HG02970 (cell line): ENCODE data around the gene CDIP1.

ENCODE experiments used
- ATAC-seq: cut with Tn5 transposase; IDR thresholded peaks from one replicate; pipeline ENCODE4 v1.9.1; 2021; ENCODE audit warnings: mild to moderate bottlenecking, moderate library complexity, moderate number of reproducible peaks; ENCODE audit not compliant: unreplicated experiment, low FRiP score

The CDIP1 gene

DNA sequence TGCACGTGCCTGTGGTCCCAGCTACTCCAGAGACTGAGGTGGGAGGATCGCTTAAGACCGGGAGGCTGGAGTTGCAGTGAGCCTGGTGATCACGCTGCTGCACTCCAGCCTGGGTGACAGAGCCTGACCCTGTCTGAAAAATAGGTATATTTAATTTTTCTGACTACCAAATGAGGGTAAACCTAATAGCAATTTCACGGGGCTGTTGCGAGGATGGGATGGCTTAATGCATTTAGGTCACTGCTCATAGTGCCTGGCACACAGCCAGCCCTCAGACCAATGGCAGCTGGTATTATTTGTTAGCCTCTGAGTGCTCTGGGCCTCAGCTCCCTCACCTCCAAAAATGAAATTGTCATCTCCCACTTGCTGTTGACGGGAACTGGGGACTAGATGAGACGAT lies 5.9 kb upstream of the CDIP1 start:
- no peak for ATAC-seq

DNA sequence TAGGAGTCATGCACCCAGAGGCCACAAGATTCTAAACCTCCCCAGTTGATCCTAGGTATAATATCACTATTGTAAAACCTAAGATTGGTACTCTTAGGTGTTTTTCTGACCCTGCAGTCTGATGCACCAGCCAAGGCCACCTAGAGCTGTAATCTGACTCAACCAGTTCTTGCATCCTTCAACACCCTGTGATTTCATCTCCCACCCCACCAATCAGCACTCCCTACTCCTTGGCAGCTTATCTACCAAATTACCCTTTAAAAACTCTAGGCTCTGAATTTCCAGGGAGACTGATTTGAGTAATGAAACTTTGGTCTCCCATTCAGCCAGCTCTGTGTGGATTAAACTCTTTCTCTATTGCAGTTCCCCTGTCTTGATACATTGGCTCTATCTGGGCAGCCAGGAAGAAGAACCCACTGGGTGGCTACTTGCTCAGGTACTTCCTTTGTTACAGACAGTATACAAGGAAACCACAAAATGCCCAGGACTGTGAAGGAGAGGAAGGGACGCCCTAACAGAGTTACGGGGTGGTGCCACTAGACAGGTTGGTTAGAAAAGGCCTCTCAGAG lies 1.2 kb upstream of the CDIP1 start:
- no peak for ATAC-seq

DNA sequence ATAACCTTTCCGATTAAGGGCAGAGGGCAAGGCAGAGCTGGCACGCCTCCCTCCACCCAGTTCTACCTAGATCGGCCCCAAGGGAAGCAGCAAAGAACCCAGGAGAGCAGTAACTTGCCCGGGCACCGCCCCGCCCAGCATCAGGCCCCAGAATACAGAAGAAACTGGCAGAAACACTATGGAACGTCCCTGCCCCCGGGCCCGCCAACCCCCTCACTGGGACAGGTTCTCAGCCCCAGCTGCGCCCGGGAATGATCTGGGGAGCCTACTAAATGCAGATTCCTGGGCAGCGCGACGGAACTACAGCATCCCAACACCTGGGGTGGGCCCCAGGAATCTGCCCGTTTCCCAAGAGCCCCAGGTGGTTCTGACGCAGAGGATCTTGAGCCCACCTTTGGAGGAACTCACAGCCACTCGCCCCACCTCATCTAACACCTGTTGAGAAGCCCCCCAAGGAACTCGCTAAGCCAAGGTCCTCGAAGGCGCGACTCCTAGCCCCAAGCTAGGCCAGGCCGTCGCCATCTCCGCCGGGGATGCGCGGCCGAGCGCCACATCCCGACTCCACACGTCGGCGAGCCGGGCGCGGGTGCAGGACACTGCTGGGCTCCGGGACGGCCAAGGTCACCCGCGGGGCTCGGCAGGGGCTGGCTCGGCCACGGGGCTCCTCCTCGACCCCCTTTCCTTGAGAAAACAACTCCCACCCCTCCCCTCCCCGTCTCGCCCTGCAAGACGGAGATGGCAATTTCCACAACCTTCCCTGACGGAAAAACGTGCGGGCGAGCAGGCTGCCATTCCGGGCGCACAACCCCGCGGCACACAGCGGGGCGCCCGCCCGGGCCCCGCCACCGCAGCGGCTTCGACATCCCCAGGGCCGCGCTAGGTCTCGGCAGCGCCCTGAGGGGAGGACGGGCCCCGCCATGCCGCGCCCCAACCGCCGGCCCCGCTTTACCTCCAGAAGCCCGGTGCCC lies 913 bp downstream of the CDIP1 start:
- peak; percentile 1 for ATAC-seq

DNA sequence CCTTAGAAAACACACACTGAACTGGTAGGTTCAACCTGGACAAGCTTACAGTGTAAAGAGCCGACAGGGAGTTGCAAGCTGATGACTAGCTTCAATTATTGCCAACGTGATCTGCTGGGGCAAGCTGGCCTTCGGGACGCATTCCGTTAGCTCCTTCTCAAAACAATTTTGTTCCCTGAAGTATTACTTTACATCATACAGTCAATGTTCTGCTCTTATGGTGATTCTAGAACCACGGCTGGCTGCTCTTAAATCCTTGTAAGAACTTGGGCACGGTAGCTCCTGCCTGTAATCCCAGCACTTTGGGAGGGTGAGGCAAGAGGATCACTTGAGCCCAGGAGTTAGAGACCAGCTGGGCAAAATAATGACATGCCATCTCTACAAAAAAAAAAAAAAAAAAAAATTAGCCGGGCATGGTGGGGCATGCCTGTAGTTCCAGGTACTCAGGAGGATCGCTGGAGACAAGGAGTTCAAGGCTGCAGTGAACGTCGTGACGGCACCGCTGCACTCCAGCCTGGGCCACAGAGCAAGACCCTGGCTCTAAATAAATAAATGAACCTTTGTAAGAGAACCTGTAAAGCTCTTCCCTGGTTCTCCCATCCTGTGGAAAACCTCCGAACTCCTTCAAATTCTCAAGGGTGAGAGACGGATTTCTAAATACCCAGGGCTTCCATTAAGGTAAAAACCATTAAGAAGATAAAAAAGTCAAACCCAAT lies 2.0 kb downstream of the CDIP1 start:
- no peak for ATAC-seq

DNA sequence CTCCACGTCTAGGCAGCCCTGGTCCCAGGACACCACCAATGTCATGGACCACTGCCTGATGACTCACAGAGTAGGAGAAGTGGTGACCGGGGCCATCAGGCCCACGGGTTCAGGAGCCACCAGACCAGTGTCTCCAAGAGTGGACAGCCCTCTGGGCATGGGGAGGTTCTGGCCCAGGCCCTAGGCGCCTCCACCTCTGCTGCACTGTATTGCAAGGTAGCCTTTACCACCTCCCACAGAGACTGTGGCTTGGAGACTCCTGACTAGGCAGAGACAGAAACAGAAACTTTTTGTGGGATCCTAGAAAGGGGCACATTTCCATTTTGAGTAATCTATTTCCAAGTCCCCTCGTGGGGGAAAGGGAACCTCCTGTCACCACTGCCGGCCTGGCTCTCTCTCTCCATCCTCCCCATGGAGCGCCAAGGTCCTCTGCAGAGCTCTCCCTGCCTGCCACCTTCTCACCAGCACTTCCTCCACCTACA lies 2.9 kb downstream of the CDIP1 start:
- no peak for ATAC-seq

DNA sequence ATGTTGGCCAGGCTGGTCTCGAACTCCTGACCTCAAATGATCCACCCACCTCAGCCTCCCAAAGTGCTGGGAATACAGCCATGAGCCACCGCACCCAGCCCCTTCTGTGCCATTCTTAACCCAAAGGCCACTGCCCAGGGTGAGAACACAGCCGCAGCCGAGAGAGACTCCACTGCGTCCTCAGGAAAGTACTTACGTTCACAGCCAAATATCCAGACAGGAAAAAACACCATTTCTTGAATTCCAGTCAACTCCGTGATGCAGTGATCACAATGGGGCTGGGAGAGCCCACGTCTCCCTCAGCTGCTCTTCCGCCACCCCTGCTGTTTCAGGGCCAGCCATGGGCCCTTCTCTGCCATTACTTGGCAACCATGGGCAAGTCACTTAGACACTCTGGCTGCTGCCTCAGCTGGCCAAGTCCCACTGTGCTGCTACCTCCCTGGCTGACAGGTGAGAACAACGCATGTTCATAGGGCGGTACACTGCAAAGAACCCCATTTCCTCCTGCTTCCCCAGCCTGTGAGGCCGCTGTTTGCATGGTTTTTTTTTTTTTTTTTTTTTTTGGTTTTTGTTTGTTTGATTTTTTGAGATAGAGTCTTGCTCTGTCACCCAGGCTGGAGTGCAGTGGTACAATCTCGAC lies 4.3 kb downstream of the CDIP1 start:
- no peak for ATAC-seq

DNA sequence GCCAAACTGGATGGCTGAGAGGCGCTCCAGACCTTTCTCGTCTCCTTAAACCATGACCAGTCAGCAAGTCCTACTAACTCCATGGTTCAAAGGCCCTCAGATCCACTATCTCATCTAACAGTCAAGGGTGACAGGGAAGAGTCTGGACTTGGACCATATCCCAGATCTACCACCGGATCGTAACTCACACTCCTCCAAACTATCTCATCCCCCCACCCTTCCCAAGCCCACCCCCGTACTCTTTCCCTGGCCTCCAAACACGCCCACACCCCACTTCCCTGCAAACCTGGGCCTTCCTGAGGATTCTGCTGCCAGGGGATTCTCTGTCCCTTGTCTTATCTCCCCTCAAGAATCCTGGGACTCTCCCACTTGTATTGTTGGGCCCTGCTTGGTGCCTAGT lies 5.1 kb downstream of the CDIP1 start:
- ATAC-seq = no peak

DNA sequence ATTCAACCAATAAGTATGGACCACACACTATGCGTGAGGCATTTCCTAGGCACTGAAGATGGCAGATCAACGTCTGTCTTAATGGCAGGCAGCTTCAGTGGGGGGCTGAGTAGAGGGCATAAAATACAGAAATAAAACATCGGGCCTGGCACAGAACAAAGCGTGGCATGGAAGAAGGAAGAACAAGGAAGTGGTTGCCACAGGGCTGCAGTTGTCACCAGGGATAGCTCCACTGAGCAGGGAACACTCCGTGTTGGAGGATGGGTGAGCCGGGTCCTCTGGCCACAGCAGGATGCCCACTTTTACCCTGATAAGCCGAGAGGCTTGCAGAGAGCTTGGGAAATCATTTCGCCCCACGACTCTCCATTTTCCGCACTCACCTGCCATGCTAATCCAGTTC lies 6.3 kb downstream of the CDIP1 start:
- no peak for ATAC-seq

DNA sequence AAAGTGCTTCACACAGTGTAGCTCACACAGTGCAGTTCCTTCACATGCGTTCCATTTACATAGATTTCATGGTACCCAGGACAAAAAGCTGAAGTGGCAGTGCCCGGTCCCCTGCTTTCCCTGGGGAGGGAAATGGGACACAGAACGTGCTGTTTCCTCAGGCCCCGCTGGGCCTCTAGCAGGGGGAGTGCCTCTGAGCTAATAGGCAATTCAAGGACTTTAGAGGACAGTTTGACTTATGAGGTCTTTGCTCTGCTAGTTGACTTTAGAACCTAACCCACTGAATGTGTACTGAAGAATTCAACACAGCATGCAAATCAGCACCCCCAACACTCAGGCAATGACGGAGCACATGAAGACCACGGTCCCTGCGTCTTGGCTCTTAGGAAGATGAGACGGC lies 6.8 kb downstream of the CDIP1 start:
- no peak for ATAC-seq

DNA sequence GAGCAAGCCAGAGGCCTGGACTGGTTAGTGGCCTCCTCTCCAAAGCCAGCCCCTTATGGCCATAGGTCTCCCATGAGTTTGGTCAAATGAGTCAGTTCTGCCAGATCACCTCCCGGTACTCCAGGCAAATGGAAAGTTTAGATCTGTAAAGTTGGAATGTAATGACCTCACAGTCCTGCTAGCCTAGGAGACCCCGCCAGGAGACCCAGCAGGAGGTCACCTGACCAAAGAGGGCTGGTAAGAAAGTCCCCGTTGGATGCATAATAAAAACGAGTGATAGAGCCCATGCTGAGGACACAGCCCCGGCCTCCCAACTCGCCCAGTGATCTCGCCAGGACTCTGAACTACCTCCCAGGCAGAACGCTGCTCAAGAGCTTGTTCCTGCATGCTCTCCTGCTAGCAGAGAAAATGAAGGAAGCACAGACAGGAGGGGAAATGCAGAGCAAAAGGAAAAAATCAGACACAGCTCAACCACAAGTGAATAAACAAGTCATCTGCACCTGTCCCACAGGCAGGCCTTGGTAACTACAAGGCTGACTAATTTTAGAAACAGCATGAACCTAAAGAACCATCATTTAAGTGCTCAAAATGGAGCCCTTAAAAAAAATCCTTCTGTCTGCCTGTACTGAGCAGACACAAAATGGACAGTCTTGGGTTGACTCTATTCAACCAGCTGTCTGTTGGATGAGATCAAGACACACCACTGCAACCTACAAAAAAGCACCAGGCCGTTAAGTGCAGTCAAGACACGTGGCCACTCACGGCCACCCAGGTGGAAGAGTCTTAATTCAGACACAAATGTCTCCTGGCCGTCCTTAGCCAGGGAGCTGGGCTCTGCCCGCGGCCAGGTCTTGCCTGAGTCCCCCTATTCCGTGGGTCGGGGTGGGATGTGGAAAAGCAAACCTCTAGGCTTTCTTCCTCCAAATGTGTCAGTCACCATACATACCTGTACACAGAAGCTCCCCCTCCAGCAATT lies 9.2 kb downstream of the CDIP1 start:
- no peak for ATAC-seq

DNA sequence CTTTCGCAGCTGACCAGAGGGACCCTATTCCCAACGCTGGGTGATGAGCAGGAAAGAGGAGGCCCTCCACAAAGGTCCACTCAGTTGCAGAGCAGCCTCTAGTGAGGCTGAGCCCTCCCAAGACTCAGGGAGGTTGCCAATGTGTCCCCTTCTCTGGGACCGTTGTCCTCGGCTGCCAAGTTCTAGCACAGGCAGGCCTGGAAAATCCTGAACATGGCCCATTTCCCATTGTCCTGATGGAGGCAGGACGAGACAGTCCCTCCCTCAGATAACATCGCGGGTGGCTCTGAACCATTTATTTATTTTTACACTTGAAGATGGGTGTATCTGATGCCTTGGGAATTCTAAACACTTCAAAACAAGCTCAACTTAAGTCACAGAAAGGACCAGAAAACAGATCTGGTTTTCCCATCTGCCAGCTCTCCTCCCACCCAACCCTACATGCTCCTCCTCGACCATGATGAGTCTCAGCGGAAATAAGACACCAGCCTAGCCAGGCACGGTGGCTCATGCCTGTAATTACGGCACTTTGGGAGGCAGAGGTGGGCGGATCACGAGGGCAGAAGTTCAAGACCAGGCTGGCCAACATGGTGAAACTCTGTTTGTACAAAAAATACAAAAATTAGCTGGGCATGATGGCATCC lies 12.8 kb downstream of the CDIP1 start:
- ATAC-seq = no peak

DNA sequence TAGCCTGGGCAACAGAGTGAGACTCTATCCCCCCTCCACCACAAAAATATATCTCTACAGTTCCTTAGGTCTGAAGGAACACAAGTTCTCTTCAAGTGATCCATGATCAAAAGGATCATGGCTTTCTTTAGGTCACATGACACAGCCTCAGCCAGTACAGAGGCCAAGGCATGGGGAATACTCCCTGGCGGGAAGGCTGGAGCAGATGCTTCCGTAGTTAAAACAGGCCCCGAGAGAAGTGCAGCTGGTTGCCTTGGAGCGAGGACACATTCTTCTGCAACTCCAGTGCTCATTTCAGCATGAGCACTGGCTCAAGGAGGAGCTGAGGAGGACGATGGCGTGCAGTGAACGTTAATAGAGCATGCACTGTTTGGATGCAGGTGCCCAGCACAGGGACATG lies 13.5 kb downstream of the CDIP1 start:
- no peak for ATAC-seq

DNA sequence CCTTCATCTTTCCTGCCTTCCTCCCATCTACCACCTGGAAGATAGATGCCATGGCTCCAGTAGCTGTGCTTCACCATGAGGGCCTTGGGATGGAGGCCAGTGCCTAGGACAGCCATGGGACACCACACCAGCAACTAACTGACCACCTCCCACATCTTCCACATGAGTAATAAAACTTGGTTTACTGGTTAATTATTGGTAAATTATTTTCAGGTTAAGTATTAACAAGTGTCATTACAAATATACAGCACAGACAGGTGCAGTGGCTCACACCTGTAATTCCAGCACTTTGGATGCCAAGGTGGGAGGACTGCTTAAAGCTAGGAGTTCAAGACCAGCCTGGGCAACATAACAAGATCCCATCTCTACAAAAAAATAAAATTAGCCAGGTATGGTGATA lies 14.0 kb downstream of the CDIP1 start:
- ATAC-seq = no peak

DNA sequence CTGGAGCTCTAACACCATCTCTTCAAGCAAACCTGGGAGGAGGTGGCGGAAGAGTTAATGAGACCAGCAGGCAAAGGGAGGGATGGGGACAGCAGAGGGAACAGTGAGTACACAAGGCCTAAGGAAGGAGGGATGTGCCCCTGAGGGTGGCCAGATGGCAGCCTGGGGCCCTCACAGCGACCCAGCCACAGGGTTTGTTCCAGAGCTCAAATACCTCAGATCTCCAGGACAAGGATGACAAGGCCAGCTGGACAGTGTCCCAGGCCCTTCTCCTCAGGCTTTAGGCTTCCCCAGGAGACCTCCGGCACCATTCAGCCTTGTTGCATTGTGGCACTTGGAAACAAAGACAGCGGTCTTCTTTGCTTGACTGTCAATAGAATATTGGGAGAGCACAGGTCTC lies 14.9 kb downstream of the CDIP1 start:
- no peak for ATAC-seq

DNA sequence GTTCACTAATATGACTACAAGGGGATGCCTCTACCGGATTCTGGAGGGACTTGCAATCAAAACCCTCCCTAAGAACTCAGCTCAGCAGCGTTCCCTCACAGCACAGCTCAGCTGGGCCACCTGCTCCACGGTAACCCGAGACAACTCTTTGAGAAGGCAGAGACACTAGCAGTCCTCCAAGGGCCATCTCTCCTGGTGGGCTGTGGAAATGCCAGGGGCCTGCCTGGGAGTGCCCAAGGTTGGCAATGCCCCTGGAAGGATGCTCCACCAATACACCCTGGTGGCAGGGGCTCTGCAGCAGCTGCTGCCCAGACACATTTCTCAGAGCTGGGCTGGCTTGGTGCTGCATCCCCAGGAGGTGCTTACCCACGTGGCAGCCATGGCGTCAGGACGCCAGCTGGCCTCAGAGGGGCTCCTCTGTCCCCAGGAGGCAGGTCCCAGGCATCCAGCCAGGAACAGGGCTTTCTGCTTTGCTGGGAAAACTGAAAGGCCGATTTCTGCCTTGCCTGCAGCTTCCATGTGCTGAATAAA lies 16.5 kb downstream of the CDIP1 start:
- no peak for ATAC-seq

DNA sequence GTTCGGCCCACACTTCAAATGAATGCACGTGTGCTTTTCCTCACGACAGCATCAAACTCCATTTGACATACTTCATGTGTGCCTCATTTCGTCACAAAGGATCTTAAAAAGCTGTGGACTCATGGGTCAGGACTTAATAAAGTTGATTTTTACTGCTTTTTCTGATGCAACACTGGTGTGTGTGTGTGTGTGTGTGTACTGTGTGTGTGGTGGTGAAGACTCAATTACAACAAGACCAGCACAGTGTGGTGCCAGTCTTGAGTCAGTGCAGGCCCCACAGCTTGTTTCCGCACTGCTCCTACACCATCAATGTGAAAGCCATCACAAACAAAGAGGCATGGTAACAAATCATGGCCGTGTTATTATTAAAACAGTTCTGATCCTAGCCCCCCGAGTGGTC lies 17.7 kb downstream of the CDIP1 start:
- no peak for ATAC-seq

DNA sequence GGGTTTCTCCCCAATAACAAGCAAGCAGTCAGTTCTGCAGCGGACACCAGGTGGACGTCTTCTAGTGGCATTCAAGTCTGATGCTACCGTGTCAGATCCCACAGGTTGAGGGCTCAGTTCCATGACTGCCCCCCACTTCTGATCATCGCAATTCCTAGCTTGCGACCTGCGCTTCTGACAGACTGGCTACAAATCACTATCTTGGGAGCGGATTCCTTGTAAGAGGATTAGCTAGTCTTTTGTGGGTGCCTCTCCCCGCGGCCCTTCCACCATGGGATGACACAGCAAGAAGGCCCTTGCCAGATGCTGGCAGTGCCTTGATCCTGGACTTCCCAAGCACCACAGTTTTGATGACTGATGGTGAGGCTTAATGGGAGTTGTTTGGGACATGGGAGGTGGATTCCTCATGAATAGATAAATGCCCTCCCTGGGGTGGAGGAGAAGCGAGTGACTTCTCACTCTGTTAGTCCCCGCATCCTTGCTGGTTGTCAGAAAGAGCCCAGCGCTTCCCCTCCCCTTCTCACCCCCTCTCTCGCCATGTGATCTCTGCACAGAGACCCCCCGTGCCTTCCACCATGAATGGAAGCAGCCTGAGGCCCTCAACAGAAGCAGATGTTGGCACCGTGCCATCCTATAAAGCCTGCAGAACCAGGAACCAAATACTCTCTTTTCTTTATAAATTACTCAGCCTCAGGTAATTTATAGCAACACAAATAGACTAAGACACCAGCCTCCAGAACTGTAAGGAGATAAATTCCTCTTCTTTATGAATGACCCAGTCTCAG lies 19.1 kb downstream of the CDIP1 start:
- ATAC-seq = no peak
